Activated CD8-positive, alpha-beta memory T cell treated with anti-CD3 and anti-CD28 coated beads for 1 hour (primary cell): ENCODE data around the gene TMC3.

Source experiments
- DNase-seq, 2 donors: peaks; one replicate each; pipeline ENCODE4 v3.0.0-alpha.2; 2020; ENCODE audit warnings: low read depth in 1 of 2; ENCODE audit errors: extremely low read depth in 1 of 2

The TMC3 gene

GRCh38 chr15:81323944-81324881 is 49.8 kb downstream of the TMC3 start, which contains the start of gene STARD5:
Gene STARD5 (minus strand): TSS chr15:81324141. CDS start chr15:81324099, 42 bp downstream.
- DNase-seq: peak; percentile 90 to 94

DNA sequence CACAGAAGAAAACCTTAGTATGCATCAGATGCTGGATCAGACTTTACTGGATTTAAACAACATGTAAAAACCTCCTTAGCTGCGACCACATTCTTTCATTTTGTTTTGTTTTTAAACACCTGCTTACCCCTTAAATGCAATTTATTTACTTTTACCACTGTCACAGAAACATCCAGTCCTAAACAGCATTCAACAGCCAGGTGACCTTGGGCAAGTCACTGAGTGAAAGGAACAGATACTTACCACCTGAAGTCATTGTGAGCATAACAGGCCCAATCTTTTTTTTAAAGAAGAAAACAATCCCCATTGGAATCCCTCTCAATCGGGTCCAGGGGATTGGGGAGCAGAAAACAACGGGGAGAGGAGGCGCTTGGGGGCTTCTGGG is 50.5 kb downstream of the TMC3 start:
- DNase-seq: no peak

DNA sequence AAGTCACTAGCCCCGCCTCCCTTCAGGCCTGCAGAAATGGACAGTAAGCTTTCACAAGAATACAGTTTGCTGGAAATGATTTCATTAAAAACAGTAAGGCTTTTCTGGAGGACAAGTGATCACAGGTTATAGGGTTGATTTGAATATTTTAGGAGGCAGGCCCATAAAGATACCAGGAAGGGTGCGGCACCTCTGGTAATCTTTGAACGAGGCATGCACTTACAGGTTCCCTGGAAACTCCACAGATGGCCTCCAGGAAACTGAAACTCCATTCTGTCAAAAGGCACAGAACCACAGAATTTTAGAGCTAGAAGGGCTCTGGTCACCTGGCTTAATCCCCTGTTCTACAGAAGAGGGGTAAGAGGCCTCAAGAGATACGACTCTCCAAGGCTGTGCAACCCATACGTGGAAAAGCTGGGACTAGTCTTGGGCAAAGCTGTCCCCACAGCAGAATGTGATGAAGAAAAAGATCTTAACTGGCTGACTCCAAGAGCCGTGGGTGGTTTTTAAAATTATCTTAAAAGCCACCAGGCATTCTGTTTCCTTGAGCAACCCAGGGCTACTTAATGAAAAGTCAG is 51.2 kb downstream of the TMC3 start:
- no peak for DNase-seq

DNA sequence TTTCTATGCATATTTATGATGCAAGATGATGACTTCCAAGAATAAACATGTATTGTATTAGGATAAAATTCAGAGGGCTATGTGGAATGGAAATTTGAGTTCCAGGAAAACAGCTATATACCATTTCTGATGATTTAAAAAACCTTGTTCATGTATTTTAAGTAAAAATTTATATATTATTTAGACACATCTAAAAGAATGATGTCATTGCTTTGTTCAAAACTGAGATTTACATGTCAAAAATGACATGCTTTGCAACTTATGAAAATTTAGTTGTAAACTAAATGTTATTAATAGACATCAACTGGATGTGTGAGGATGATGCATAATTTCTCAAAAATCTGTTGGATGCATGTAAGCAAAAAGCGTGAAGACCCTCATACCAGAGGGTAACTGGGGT is 52.3 kb downstream of the TMC3 start:
- DNase-seq: no peak

GRCh38 chr15:81317642-81318017 is 56.4 kb downstream of the TMC3 start:
- DNase-seq: no peak

DNA sequence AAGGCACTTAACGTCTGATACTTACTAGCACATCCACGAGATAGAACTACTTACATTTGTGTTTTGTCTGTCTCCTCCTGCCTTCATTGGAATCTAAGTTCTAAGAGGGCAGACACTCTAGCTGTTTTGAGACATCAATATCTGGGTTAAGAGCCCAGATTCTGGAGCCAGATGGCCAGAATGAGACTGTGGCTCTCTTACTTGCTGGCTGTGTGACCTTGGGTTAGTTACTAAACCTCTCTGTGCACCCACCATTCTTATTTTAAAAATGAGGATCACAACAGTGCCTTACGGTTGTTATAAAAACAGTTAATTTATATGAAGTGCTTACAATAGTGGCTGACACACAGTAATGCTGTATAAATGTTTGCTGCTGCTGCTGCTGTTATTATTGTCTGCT is 57.7 kb downstream of the TMC3 start:
- no peak for DNase-seq

- no peak for DNase-seq
Measured at GRCh38 chr15:81315452-81316175, 58.4 kb downstream of the TMC3 start.

GRCh38 chr15:81314378-81314777 is 59.6 kb downstream of the TMC3 start:
- no peak for DNase-seq

DNA sequence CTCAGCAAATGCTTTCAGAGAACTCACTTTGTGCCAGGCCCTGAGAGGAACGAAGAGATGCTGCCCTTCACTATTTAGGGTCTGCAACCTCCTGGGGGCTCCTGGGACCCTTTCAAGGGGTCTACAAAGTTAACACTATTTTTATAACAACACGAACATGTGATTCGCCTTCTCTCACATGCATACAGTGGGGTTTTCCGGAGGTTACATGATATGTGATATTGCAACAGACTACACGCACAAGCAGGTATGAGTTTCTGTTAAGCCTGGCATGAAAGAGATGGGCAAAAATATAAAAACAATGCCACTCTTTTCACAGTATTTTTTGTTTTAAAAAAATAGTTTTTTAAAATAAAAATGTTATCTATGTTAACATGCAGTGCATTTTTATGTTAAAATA is 60.3 kb downstream of the TMC3 start:
- no peak for DNase-seq

DNA sequence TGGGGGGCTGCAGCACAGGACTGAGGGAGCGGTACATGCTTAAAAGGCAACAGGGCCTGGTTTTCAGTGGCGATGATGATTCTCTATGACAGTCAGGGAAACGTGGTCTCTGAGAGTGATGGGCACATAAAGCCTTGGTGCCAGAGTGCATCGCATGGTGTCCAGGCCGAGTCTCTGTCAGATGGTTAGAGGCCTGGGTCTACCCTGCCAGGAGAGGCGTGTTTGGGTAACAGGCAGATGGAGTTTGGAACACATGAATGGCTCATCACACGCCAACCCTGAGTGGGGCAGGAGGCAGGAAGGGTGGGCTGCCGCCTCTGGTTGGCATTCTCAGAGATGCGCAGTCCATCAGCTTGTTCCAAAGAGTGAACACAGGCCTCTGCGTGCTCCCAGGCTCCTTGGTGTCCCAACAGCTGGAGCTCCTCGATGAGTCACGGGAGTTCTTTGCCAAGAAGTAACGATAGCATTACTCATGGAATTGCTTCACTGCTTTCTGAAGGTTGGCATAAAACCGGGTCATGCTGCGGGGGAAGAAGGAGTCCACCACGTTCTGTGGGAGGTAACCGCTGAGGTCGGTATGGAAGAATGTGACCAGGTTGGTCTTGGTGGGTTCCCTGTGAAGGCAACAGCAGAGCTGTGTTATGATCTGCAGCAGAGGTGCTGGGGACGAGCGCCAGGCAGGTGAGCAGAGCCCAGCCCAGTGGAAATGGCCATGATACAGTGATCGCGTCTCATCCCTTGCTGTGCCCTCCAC is 61.0 kb downstream of the TMC3 start:
- no peak for DNase-seq

- no peak for DNase-seq
Measured at GRCh38 chr15:81311752-81312464, 62.1 kb downstream of the TMC3 start.

DNA sequence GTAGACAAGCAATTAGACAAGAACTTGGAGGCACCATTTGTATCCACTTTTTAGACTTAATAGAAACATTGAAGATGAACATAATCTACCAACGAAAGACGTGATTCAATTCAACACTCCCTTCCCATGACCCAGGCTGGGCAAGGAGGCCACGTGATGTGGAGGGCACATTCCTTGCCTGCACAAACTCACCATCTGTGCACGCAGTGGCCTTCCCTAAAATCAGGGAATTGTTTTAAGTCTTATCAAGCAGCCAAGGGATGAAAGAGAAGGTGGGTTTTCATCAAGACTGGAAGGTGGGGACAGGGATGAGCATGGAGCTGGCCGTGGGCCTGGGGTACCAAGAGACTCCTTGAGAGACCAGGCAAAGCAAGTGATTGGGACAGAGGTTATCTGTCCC is 63.5 kb downstream of the TMC3 start:
- no peak for DNase-seq

- no peak for DNase-seq
Measured at GRCh38 chr15:81309647-81310450, 64.2 kb downstream of the TMC3 start.

DNA sequence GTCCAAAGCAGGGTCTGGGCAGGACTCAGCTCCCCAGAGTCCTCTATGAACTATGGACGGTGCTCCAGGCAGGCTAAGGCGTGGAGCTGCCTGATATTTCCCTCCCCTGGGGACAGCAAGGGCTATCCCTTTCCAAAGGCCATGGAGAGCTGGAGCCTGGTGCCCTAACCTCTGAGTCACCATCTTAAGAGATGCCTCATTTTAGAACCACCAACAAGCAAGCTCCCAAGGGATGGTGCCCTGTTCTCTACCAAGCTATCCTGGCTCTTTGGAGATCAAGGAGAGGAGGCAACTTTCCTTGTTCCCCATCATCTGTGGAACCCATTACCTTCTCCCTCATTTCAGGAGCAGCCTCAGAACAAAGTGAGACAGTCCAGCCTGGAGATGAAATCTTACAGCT is 65.8 kb downstream of the TMC3 start:
- DNase-seq: no peak

DNA sequence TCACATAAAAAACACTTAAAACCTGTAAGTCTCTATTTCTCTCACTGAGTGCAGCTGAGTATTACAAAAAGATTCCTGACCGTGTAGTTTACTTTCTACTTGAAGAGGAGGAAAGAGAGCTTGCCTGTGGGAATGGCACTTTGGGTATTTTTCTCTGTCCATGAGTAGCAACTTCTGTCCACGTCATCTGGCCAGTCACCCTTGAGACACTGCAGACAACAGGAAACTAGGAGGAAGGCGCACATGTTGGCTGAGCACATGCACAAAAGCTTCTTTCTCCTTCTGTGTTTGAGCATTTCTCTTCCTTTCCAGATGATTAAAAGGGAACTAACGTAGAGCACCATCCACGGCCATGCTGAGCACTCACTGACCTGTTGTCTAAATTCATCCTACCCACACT is 69.8 kb downstream of the TMC3 start:
- no peak for DNase-seq

DNA sequence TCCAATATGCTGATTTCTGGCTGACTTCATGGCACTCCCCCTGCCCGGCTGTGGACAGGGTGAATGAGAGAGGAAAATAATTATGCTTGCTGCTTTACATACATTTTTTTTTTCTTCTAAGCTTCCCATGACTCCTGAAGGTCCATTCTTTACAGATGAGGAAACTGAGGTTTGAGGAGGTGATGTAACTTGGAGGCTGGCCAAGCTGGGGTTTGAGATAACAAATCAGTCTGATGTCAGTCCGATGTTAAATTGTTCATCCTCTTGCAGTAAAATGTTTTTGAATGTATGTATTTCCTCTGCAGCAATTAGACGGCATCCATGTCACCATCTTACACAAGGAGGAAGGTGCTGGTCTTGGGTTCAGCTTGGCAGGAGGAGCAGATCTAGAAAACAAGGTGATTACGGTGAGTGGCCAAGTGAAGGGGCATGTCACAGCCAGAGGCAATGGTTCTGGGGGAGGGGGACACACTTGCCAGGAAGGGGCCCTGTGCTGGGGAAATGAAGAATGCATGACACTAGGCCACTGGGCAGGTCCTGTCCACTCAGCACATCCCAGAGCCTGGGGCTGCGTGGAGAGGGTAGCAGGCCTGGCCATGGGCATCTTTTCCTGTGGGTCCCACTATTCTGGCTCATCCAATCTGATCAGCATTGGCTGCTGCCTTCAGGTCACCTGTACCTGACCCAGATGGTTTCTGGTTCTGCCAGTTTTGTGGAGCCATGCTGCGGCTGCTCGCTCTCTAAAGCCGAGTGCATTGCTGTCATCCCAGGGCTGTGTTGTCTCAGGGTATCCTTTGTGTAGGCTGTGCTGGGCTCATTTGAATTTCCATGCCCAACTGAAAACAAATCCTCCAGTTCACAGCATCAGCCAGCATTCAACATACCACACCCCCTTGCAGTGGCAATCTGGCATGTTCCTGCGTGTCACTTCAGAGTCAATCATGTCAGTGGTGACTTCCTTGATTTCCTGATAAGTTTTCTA is 70.5 kb downstream of the TMC3 start:
- DNase-seq: no peak

- DNase-seq: no peak
Measured at GRCh38 chr15:81302701-81303109, 71.3 kb downstream of the TMC3 start.

DNA sequence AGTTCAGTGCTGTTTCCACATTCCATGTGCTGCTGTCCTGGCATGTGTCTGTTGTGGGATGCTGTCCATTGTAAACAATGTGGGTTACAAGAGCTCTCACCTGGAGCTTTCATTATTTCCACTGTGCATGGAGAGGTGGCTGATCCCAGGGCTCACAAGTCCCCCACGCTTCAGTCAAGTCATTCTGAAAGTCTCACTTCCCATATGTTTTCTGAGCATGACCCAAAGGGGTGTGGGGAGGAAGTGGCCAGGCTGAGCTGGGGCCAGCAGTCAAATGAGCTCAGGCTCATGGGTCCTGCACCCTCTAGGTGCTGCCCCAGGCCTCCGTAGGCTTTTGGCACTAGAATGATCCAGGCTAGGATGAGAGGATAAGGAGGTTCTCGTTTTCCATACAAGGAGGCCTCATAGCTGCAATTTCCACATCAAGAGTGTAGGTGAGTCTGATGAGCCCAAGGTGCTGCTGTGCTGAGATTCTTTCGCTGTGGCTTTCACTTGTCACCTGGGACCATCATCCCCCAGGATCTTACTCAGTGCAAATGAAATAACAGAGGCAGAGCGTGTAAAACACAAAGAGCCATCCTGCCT is 72.1 kb downstream of the TMC3 start:
- no peak for DNase-seq
